ENCODE measurements around the gene ARHGAP44.

GRCh38 chr17:12996941-12997340 is 207.6 kb downstream of the ARHGAP44 start:
- TF ChIP-seq CTCF (conservative IDR thresholded peaks at IDR 0.05; ENCODE audit: low read depth, low read length) (no peak), CEBPB (IDR thresholded peaks at IDR 0.05; ENCODE audit: low read depth, low read length) (no peak), POLR2A (IDR thresholded peaks at IDR 0.05; ENCODE audit: low read depth, low read length) (no peak), MAFK (IDR thresholded peaks at IDR 0.05; ENCODE audit: low read depth, low read length) (no peak), RAD21 (IDR thresholded peaks at IDR 0.05; ENCODE audit: low read length) (no peak), MXI1 (IDR thresholded peaks at IDR 0.05; ENCODE audit: borderline replicate concordance, low read depth, low read length) (no peak)

Data from IMR-90 (cell line).